B cell (primary cell): ENCODE data around the gene UTP4. TPM values are rescaled to one million over a fixed set of nuclear protein-coding genes. Genes with fewer than 3 reads are reported as not detected.
A peak's percentile ranks its signal among the peaks of the same experiment; 100 is the strongest.

Experiments used
- ATAC-seq: fragments of 200-7000 bp; cut with Tn5 transposase; one replicate; pipeline ENCODE4 v1.10.0; 2021; ENCODE audit warnings: low read depth, mild to moderate bottlenecking, moderate number of reproducible peaks, moderate library complexity
- CTCF ChIA-PET: fragments of 350-600 bp; sonication (Branson Sonifier 250); formaldehyde crosslinking; loops from one replicate; lab custom pipeline; 2021; ENCODE audit warnings: antibody characterized with exemption, inconsistent platforms; lab: Charles Lee
- POLR2A ChIA-PET: fragments of 350-600 bp; sonication (Branson Sonifier 250); formaldehyde crosslinking; loops from one replicate; lab custom pipeline; 2021; ENCODE audit warnings: antibody characterized with exemption; lab: Charles Lee
- DNase-seq: peaks from one replicate; pipeline ENCODE4 v3.0.0; 2013
- H2AFZ ChIP-seq: 2 replicates; pipeline ENCODE4 v1.6.1; 2012; ENCODE audit warnings: mild to moderate bottlenecking, low read depth, low read length; ENCODE audit not compliant: insufficient read depth, poor library complexity, severe bottlenecking
- H3K27ac ChIP-seq, 2 donors: 1 replicate in 1 of 2; 2 replicates in 1 of 2; pipeline ENCODE4 v1.5.1; 2012 to 2013; ENCODE audit warnings: low read length in 2 of 2, mild to moderate bottlenecking in 2 of 2, moderate library complexity in 1 of 2
- H3K27me3 ChIP-seq, 4 experiments: fragments of 200-600 bp in 1 of 4; sonication (generic) in 1 of 4; replicated peaks in 1 of 4; 1 replicate in 2 of 4; 2 replicates in 2 of 4; pipeline versions ENCODE4 v1.6.1 to v1.7.0; 2013 to 2016; ENCODE audit warnings: low read length in 3 of 4, mild to moderate bottlenecking in 2 of 4, mixed read lengths in 1 of 4, moderate library complexity in 1 of 4; ENCODE audit not compliant: insufficient read depth in 4 of 4, control insufficient read depth in 3 of 4; ENCODE audit errors: control extremely low read depth in 1 of 4
- H3K36me3 ChIP-seq, 2 experiments: replicated peaks in 1 of 2; 1 replicate in 1 of 2; 2 replicates in 1 of 2; pipeline versions ENCODE4 v1.6.1 to v1.7.1; 2013; ENCODE audit warnings: low read length in 1 of 2; ENCODE audit not compliant: insufficient read depth in 2 of 2, control insufficient read depth in 1 of 2; ENCODE audit errors: control extremely low read depth in 1 of 2, extremely low read depth in 1 of 2
- H3K4me1 ChIP-seq, 2 donors: fragments of 200-600 bp in 1 of 2; sonication (generic) in 1 of 2; 1 replicate in 1 of 2; 2 replicates in 1 of 2; pipeline versions ENCODE4 v1.5.1 to v1.6.1; 2013 to 2017; ENCODE audit warnings: low read length in 2 of 2; ENCODE audit not compliant: control insufficient read depth in 2 of 2, insufficient read depth in 2 of 2
- H3K4me2 ChIP-seq: replicated peaks from 2 replicates; pipeline ENCODE3; 2012; ENCODE audit warnings: mild to moderate bottlenecking, low read depth, low read length; ENCODE audit not compliant: poor library complexity, severe bottlenecking
- H3K4me3 ChIP-seq, 5 experiments: fragments of 200-600 bp in 1 of 5; sonication (generic) in 1 of 5; 1 replicate in 3 of 5; 2 replicates in 2 of 5; pipeline versions ENCODE4 v1.5.1 to v1.7.0; 2011 to 2016; ENCODE audit warnings: low read length in 4 of 5, mild to moderate bottlenecking in 4 of 5, low read depth in 2 of 5, control low read depth in 1 of 5, moderate library complexity in 1 of 5; ENCODE audit not compliant: insufficient read depth in 1 of 5; ENCODE audit errors: control extremely low read depth in 1 of 5, extremely low read depth in 1 of 5
- H3K79me2 ChIP-seq: fragments of 200-600 bp; sonication (generic); one replicate; pipeline ENCODE4 v1.6.0; 2016; ENCODE audit warnings: low read length; ENCODE audit not compliant: control insufficient read depth, insufficient read depth
- H3K9ac ChIP-seq: fragments of 200-600 bp; sonication (generic); 2 replicates; pipeline ENCODE4 v1.6.1; 2017; ENCODE audit warnings: mild to moderate bottlenecking, low read length, moderate library complexity
- H3K9me3 ChIP-seq, 3 donors: one replicate each; pipeline versions ENCODE4 v1.6.1 to v1.7.1; 2013; ENCODE audit warnings: low read length in 2 of 3; ENCODE audit not compliant: control insufficient read depth in 2 of 3, insufficient read depth in 1 of 3; ENCODE audit errors: control extremely low read depth in 1 of 3
- H4K20me1 ChIP-seq: 2 replicates; pipeline ENCODE4 v1.6.0; 2012; ENCODE audit warnings: mild to moderate bottlenecking, low read length; ENCODE audit not compliant: insufficient read depth, control insufficient read depth, poor library complexity, severe bottlenecking
- H3K27ac Mint-ChIP-seq: one replicate; pipeline ENCODE4 v1.8.0; 2021; ENCODE audit warnings: mixed read lengths
- H3K27me3 Mint-ChIP-seq: one replicate; pipeline ENCODE4 v1.8.0; 2021; ENCODE audit warnings: mixed read lengths
- H3K4me1 Mint-ChIP-seq: one replicate; pipeline ENCODE4 v1.8.0; 2021; ENCODE audit warnings: mixed read lengths
- H3K4me3 Mint-ChIP-seq: one replicate; pipeline ENCODE4 v1.8.0; 2021; ENCODE audit warnings: mixed read lengths
- H3K9me3 Mint-ChIP-seq: one replicate; pipeline ENCODE4 v1.8.0; 2022; ENCODE audit warnings: mixed read lengths; ENCODE audit not compliant: insufficient read depth
- CTCF ChIP-seq: fragments of 200-600 bp; IDR thresholded peaks from one replicate; pipeline ENCODE4 v1.8.0; 2022; ENCODE audit warnings: antibody characterized with exemption, mild to moderate bottlenecking
- EZH2 ChIP-seq: IDR thresholded peaks from 2 replicates; pipeline ENCODE4 v1.6.1; 2012; ENCODE audit warnings: borderline replicate concordance, low read depth, mild to moderate bottlenecking, moderate library complexity, low read length; ENCODE audit not compliant: insufficient read depth, poor library complexity, severe bottlenecking
- WGBS: methylation state at CpG from one replicate; pipeline ENCODE4 v1.1.5; 2013; ENCODE audit warnings: missing lambda C conversion rate; ENCODE audit not compliant: insufficient coverage; 5-methylcytosine and 5-hydroxymethylcytosine counted together
- intact Hi-C: fragments of 100-400 bp; cut with micrococcal nuclease; formaldehyde crosslinking; loops from one replicate; pipeline ENCODE4 v1.10.0; 2022
- polyA plus RNA-seq: library from polyadenylated mRNA; depleted of rRNA; stranded (reverse); fragments of >200 nt; gene quantifications from 2 replicates; pipeline ENCODE4 v1.2.3, GENCODE V29; 2012
- total RNA-seq, 2 donors: library from RNA; stranded (reverse); fragments of 120-200 nt in 1 of 2; gene quantifications; 1 replicate in 1 of 2; 2 replicates in 1 of 2; pipeline versions ENCODE4 v1.2.3 to v1.2.4, GENCODE V29; 2013 to 2022

UTP4 gene
- total and polyA plus RNA-seq, 2 donors (not counting 1 experiment from before 2014, with no cell fraction given), result 24.3 to 30.1 TPM

DNA sequence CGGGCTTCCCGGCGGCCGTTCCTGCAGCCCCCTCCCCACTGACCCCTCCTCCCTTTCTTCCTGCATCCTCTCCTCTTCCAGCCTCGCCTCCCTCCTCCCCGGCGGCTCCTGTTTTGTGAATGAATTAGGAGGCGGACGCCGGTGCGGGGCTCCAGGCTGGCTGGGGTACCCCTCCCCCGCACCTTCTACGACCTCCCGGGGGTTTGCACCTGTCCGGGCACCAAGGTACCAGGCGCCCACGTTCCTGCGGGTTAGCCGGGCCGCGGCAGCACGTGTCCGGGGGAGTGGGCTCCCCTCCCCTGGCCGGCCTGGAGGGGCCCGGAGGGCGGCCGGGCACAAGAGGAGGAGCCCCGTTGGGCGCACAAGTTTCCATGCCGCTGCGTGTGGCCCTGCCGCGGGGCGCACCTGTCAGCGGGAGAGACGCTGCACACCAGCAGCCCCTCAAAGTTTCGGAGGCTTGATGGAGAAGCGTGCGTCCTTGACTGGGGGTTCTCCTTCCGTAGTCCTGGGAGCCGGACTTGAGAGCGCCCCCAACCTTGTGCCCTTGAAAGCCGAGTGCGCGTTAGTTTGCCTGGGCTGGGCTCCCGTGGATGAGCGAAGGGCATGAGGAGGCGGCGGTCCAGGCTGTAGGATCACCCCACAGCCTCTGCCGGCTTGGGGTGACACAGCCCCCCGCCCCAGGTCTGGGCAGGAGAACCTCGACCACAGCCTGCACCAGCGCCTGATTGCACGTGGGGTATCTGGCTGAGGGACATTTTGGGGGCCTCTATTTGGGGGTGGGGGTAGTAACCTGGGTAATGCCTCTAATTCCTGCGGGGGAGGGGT is 25.7 kb upstream of the UTP4 start:
- H3K79me2 ChIP-seq, result no peaks in the 10 kb centered on the region
- H4K20me1 ChIP-seq, result peaks cover 33% of the 10 kb centered on the region
- DNase-seq (peak; percentile 29), ATAC-seq (no peak)
- peak overlapping the region in 3 of 5 experiments; percentile 27 to 46 (median 35) for H3K4me3 ChIP-seq
- Mint-ChIP-seq H3K27me3 (peaks cover 34% of the 10 kb centered on the region), H3K4me3 (peak overlapping the region; percentile 74), H3K9me3 (no peaks in the 10 kb centered on the region), H3K4me1 (peaks cover 16% of the 10 kb centered on the region), H3K27ac (no peak overlapping the region)
- peaks cover 0 to 38% (median 25%) of the 10 kb centered on the region in 4 experiments for H3K27me3 ChIP-seq
- peak overlapping the region; percentile 83 for H3K4me2 ChIP-seq
- H2AFZ ChIP-seq, result no peak overlapping the region
- peaks cover 0 to 7% of the 10 kb centered on the region in 2 experiments for H3K36me3 ChIP-seq
- H3K4me1 ChIP-seq, result peaks cover 24 to 28% of the 10 kb centered on the region in 2 donors
- peak overlapping the region; percentile 35 for H3K9ac ChIP-seq
- WGBS, result 2% methylated on average over 49 of the region's 55 CpGs
- H3K9me3 ChIP-seq, result peaks cover 0 to 3% (median 0%) of the 10 kb centered on the region in 3 donors
- POLR2A ChIA-PET, result no interaction called here
- TF ChIP-seq EZH2, result peak; percentile 50
- TF ChIP-seq CTCF, result no peak
- CTCF ChIA-PET, result interaction anchor here (0.7 to 1.3 kb wide), 2 partner anchors 17 to 961 kb away, joined by 3 to 5 read pairs; no protein-coding TSS in a partner anchor
- no peak overlapping the region for H3K27ac ChIP-seq
- intact Hi-C loops, result no loop called here
